Endodermal cell (in vitro differentiated cells): ENCODE measurements around the gene MSH6. TPM values are rescaled to one million over a fixed set of nuclear protein-coding genes. Genes with fewer than 3 reads are reported as not detected.
A peak's percentile ranks its signal among the peaks of the same experiment; 100 is the strongest.

Experiments
- DNase-seq: peaks from one replicate; pipeline ENCODE4 v3.0.0-alpha.2; 2017
- H3K27ac ChIP-seq: 2 replicates; pipeline ENCODE4 v1.5.1; 2013; ENCODE audit warnings: mild to moderate bottlenecking, low read depth, low read length, moderate library complexity
- H3K27me3 ChIP-seq: 2 replicates; pipeline ENCODE4 v1.6.1; 2013; ENCODE audit warnings: mild to moderate bottlenecking, low read length, moderate library complexity; ENCODE audit not compliant: insufficient read depth, control insufficient read depth, poor library complexity, severe bottlenecking
- H3K36me3 ChIP-seq: 2 replicates; pipeline ENCODE4 v1.7.0; 2013; ENCODE audit warnings: mild to moderate bottlenecking, low read length, moderate library complexity; ENCODE audit not compliant: control insufficient read depth, insufficient read depth
- H3K4me1 ChIP-seq: one replicate; pipeline ENCODE4 v1.7.0; 2013; ENCODE audit warnings: low read length; ENCODE audit not compliant: control insufficient read depth, insufficient read depth
- H3K4me3 ChIP-seq: 2 replicates; pipeline ENCODE4 v1.5.1; 2013; ENCODE audit warnings: mild to moderate bottlenecking, low read length, moderate library complexity
- H3K9ac ChIP-seq: 2 replicates; pipeline ENCODE4 v1.6.1; 2013; ENCODE audit warnings: mild to moderate bottlenecking, low read length, moderate library complexity; ENCODE audit not compliant: poor library complexity, severe bottlenecking; ENCODE audit errors: extremely low read depth
- H3K9me3 ChIP-seq: 2 replicates; pipeline ENCODE4 v1.6.1; 2013; ENCODE audit warnings: mild to moderate bottlenecking, low read length, moderate library complexity; ENCODE audit not compliant: control insufficient read depth
- H3K27ac Mint-ChIP-seq: 2 replicates; pipeline ENCODE4 v1.8.0; 2020; ENCODE audit warnings: mixed read lengths
- H3K27me3 Mint-ChIP-seq: 2 replicates; pipeline ENCODE4 v1.8.0; 2021; ENCODE audit warnings: mild to moderate bottlenecking, mixed read lengths; ENCODE audit not compliant: insufficient read depth
- H3K36me3 Mint-ChIP-seq: 2 replicates; pipeline ENCODE4 v1.8.0; 2020; ENCODE audit warnings: low read depth, mixed read lengths
- H3K4me1 Mint-ChIP-seq: 2 replicates; pipeline ENCODE4 v1.8.0; 2020; ENCODE audit warnings: mixed read lengths
- H3K4me3 Mint-ChIP-seq: 2 replicates; pipeline ENCODE4 v1.8.0; 2020; ENCODE audit warnings: mild to moderate bottlenecking, moderate library complexity, mixed read lengths
- H3K9me3 Mint-ChIP-seq: 2 replicates; pipeline ENCODE4 v1.8.0; 2020; ENCODE audit warnings: mild to moderate bottlenecking, mixed read lengths
- CTCF ChIP-seq: fragments of 200-600 bp; sonication (generic); conservative IDR thresholded peaks from 2 replicates; pipeline ENCODE4 v1.5.0; 2021; ENCODE audit warnings: antibody characterized with exemption, mild to moderate bottlenecking
- WGBS, 2 experiments: methylation state at CpG; one replicate each; pipeline versions ENCODE4 v1.1.5 to v1.1.7; 2013; ENCODE audit warnings: missing lambda C conversion rate in 2 of 2, mixed read lengths in 1 of 2; ENCODE audit not compliant: insufficient coverage in 1 of 2, insufficient read length in 1 of 2; 5-methylcytosine and 5-hydroxymethylcytosine counted together
- total RNA-seq, 2 donors: library from RNA; stranded (reverse); fragmentation: NEBNext Ultra II Directional in 1 of 2; extraction: Animal tissue kit (Norgen Biotek cat#: 25700) in 1 of 2; gene quantifications; 2 replicates in 1 of 2; 3 replicates in 1 of 2; pipeline ENCODE4 v1.2.1, GENCODE V29; 2021

Gene MSH6
- total RNA-seq, 2 donors from 2014 or later: 363 to 368 TPM

- Mint-ChIP-seq H3K27ac (no peak overlapping the region), H3K9me3 (no peaks in the 10 kb centered on the region), H3K36me3 (no peaks in the 10 kb centered on the region), H3K27me3 (no peaks in the 10 kb centered on the region), H3K4me1 (peaks cover 31% of the 10 kb centered on the region), H3K4me3 (no peak overlapping the region)
- no peak overlapping the region for H3K27ac ChIP-seq
- H3K4me3 ChIP-seq: no peak overlapping the region
- H3K36me3 ChIP-seq: no peaks in the 10 kb centered on the region
- peaks cover 5% of the 10 kb centered on the region for H3K9me3 ChIP-seq
- 80 to 96% methylated on average over 3 of the region's 3 CpGs for WGBS, 2 experiments
- no peaks in the 10 kb centered on the region for H3K27me3 ChIP-seq
- no peak for DNase-seq
- H3K4me1 ChIP-seq: peaks cover 4% of the 10 kb centered on the region
- TF ChIP-seq CTCF: no peak
- no peak overlapping the region for H3K9ac ChIP-seq
Observed at GRCh38 chr2:47735912-47736311, 47.0 kb upstream of the MSH6 start.

GRCh38 chr2:47737191-47737975 is 45.6 kb upstream of the MSH6 start:
- H3K9me3 Mint-ChIP-seq: no peaks in the 10 kb centered on the region
- no peak for DNase-seq
- no peaks in the 10 kb centered on the region for H3K27me3 Mint-ChIP-seq
- no peaks in the 10 kb centered on the region for H3K36me3 ChIP-seq
- WGBS, 2 experiments: 90 to 95% methylated on average over 2 to 3 of the region's 3 CpGs
- H3K27ac ChIP-seq: no peak overlapping the region
- H3K4me3 ChIP-seq: no peak overlapping the region
- no peaks in the 10 kb centered on the region for H3K36me3 Mint-ChIP-seq
- no peaks in the 10 kb centered on the region for H3K27me3 ChIP-seq
- peaks cover 7% of the 10 kb centered on the region for H3K4me1 ChIP-seq
- H3K4me1 Mint-ChIP-seq: peaks cover 45% of the 10 kb centered on the region
- H3K27ac Mint-ChIP-seq: peak overlapping the region; percentile 22
- H3K9me3 ChIP-seq: peaks cover 4% of the 10 kb centered on the region
- H3K9ac ChIP-seq: no peak overlapping the region
- TF ChIP-seq CTCF: no peak
- no peak overlapping the region for H3K4me3 Mint-ChIP-seq

- no peak overlapping the region for H3K27ac ChIP-seq
- Mint-ChIP-seq H3K27me3 (no peaks in the 10 kb centered on the region), H3K27ac (peak overlapping the region; percentile 6), H3K4me3 (no peak overlapping the region), H3K4me1 (peaks cover 53% of the 10 kb centered on the region), H3K9me3 (no peaks in the 10 kb centered on the region), H3K36me3 (no peaks in the 10 kb centered on the region)
- no peak for DNase-seq
- H3K9me3 ChIP-seq: no peaks in the 10 kb centered on the region
- no peaks in the 10 kb centered on the region for H3K27me3 ChIP-seq
- peaks cover 10% of the 10 kb centered on the region for H3K4me1 ChIP-seq
- WGBS, 2 experiments: 83 to 88% methylated on average over 2 to 5 of the region's 5 CpGs
- TF ChIP-seq CTCF: no peak
- no peaks in the 10 kb centered on the region for H3K36me3 ChIP-seq
- no peak overlapping the region for H3K9ac ChIP-seq
- no peak overlapping the region for H3K4me3 ChIP-seq
Observed at GRCh38 chr2:47738331-47738730, 44.6 kb upstream of the MSH6 start.
